ENCODE data around the gene CNTN5. TPM values are rescaled to one million over a fixed set of nuclear protein-coding genes. Genes with fewer than 3 reads are reported as not detected.

Gene CNTN5
- total RNA-seq, 2 donors from 2014 or later, result 0.85 to 4.2 TPM

DNA sequence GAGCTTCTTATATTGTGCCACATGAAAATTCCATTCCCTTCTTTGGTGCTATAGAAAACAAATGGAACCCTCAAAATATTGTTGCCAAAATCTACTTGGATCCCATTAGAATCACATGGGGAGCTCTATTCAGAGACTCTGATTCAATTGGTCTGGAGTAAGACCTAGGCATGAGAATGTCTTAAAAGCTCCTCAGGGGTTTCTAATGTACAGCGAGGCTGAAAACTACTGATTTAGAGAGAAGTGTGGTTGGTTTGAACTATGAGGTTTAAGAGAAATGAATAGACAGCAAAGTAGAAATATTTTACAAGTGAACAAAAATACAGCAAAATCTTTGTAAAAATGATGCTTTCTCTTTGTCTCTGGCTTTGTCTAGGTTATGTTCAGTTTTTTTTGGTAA is 514.7 kb downstream of the CNTN5 start:
- no peak for TF ChIP-seq CTCF (IDR thresholded peaks at IDR 0.05)
- no peaks in the 10 kb centered on the region for H3K9me3 ChIP-seq
- H3K4me3 ChIP-seq, result no peak overlapping the region
- H3K27me3 ChIP-seq (replicated peaks; ENCODE audit: insufficient read depth), result no peaks in the 10 kb centered on the region
- DNase-seq (ENCODE audit: low spot score), result no peak
- no peak for ATAC-seq (ENCODE audit: insufficient number of reproducible peaks, low FRiP score, low read depth)
- H3K4me1 ChIP-seq (ENCODE audit: control insufficient read depth in 1 of 2, low read depth in 2 of 2), result no peaks in the 10 kb centered on the region
- no peaks in the 10 kb centered on the region for H3K36me3 ChIP-seq
- no peak overlapping the region for H3K27ac ChIP-seq

DNA sequence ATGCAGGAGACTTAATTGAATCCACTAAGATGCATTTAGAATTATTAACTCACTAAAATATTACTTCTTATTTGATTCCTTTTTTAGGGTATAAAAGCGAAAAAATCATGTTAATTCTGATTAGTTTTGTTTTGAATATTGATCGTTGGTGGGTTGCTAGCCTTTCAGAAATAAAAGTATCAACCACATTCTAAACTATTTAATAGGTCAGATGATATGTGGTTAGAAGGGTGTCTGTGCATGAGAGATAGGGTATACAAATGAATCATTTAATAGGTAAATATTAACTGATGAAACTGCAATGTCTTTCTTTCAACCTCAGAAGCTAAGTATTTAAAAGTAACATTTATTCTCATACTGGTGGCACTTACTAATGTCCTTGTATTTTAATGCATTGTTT is 515.1 kb downstream of the CNTN5 start:
- DNase-seq (ENCODE audit: low spot score) (no peak), ATAC-seq (ENCODE audit: insufficient number of reproducible peaks, low FRiP score, low read depth) (no peak)
- no peak for TF ChIP-seq CTCF (IDR thresholded peaks at IDR 0.05)
- Histone ChIP-seq H3K4me1 (ENCODE audit: control insufficient read depth in 1 of 2, low read depth in 2 of 2) (no peaks in the 10 kb centered on the region), H3K36me3 (no peaks in the 10 kb centered on the region), H3K27ac (no peak overlapping the region), H3K27me3 (replicated peaks; ENCODE audit: insufficient read depth) (no peaks in the 10 kb centered on the region), H3K9me3 (no peaks in the 10 kb centered on the region), H3K4me3 (no peak overlapping the region)

- TF ChIP-seq CTCF (IDR thresholded peaks at IDR 0.05), result no peak
Measured at GRCh38 chr11:99537681-99538080, 516.9 kb downstream of the CNTN5 start.

DNA sequence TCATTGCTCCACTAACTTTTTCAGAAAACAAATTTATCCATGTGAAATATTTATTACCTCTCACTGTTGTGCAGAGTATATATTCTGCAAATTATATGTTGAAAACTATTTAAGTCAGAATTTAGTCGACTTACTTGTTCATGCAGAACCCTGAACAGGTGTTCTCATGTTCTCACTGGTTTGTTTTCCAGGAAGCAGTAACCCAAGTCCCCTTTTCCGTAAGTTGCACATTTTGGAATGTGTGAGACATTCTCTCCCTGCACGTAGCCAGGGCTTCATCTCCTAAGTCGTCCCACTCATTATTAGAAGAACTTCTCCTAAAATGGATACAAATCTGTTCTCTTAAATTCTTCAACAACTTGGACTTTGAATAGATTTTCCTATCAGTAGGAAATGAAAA is 524.9 kb downstream of the CNTN5 start:
- H3K27me3 ChIP-seq (replicated peaks; ENCODE audit: insufficient read depth), result no peaks in the 10 kb centered on the region
- H3K9me3 ChIP-seq, result no peaks in the 10 kb centered on the region
- no peak overlapping the region for H3K27ac ChIP-seq
- no peak for TF ChIP-seq CTCF (IDR thresholded peaks at IDR 0.05)
- no peak overlapping the region for H3K4me3 ChIP-seq
- ATAC-seq (ENCODE audit: insufficient number of reproducible peaks, low FRiP score, low read depth) (no peak), DNase-seq (ENCODE audit: low spot score) (no peak)
- H3K36me3 ChIP-seq, result no peaks in the 10 kb centered on the region
- H3K4me1 ChIP-seq (ENCODE audit: control insufficient read depth in 1 of 2, low read depth in 2 of 2), result no peaks in the 10 kb centered on the region

More at GRCh38 chr11:99537681-99538080, 516.9 kb downstream of the CNTN5 start:
- Histone ChIP-seq H3K27ac (no peak overlapping the region), H3K27me3 (replicated peaks; ENCODE audit: insufficient read depth) (no peaks in the 10 kb centered on the region), H3K4me1 (ENCODE audit: control insufficient read depth in 1 of 2, low read depth in 2 of 2) (no peaks in the 10 kb centered on the region), H3K4me3 (no peak overlapping the region), H3K36me3 (no peaks in the 10 kb centered on the region), H3K9me3 (no peaks in the 10 kb centered on the region)
- DNase-seq (ENCODE audit: low spot score) (no peak), ATAC-seq (ENCODE audit: insufficient number of reproducible peaks, low FRiP score, low read depth) (no peak)

- no peaks in the 10 kb centered on the region for H3K4me1 ChIP-seq (ENCODE audit: control insufficient read depth in 1 of 2, low read depth in 2 of 2)
Measured at GRCh38 chr11:99548264-99548663, 527.5 kb downstream of the CNTN5 start.

More at GRCh38 chr11:99548264-99548663, 527.5 kb downstream of the CNTN5 start:
- ATAC-seq (ENCODE audit: insufficient number of reproducible peaks, low FRiP score, low read depth) (no peak), DNase-seq (ENCODE audit: low spot score) (no peak)
- Histone ChIP-seq H3K36me3 (no peaks in the 10 kb centered on the region), H3K9me3 (no peaks in the 10 kb centered on the region), H3K27me3 (replicated peaks; ENCODE audit: insufficient read depth) (no peaks in the 10 kb centered on the region), H3K27ac (no peak overlapping the region), H3K4me3 (no peak overlapping the region)
- TF ChIP-seq CTCF (IDR thresholded peaks at IDR 0.05), result no peak

Data from thoracic aorta (tissue), 2 donors.